Natural killer cell (primary cell): ENCODE measurements around the gene DGKH. TPM values are rescaled to one million over a fixed set of nuclear protein-coding genes. Genes with fewer than 3 reads are reported as not detected.

Experiments
- ATAC-seq, 3 donors: fragments of 150-1000 bp in 2 of 3; fragments of 200-7000 bp in 1 of 3; cut with Tn5 transposase; 1 replicate in 1 of 3; 2 replicates in 2 of 3; pipeline ENCODE4 v1.10.0; 2021; ENCODE audit warnings: mild to moderate bottlenecking in 2 of 3, moderate library complexity in 2 of 3
- DNase-seq, 2 donors: peaks; one replicate each; pipeline versions ENCODE4 v3.0.0 to v3.0.0-alpha.2; 2013 to 2021; ENCODE audit warnings: mixed read lengths in 1 of 2
- H3K27ac ChIP-seq: one replicate; pipeline ENCODE4 v1.5.1; 2013; ENCODE audit warnings: mild to moderate bottlenecking, low read length
- H3K27me3 ChIP-seq: one replicate; pipeline ENCODE4 v1.6.1; 2013; ENCODE audit warnings: low read length; ENCODE audit not compliant: control insufficient read depth, insufficient read depth
- H3K36me3 ChIP-seq: one replicate; pipeline ENCODE4 v1.6.1; 2013; ENCODE audit warnings: low read length; ENCODE audit not compliant: control insufficient read depth, insufficient read depth
- H3K4me1 ChIP-seq: one replicate; pipeline ENCODE4 v1.6.1; 2013; ENCODE audit warnings: low read length; ENCODE audit not compliant: control insufficient read depth, insufficient read depth
- H3K4me3 ChIP-seq: one replicate; pipeline ENCODE4 v1.5.1; 2013; ENCODE audit warnings: low read length
- H3K9me3 ChIP-seq: one replicate; pipeline ENCODE4 v1.6.1; 2013; ENCODE audit warnings: low read length; ENCODE audit not compliant: control insufficient read depth, insufficient read depth
- H3K27ac Mint-ChIP-seq, 2 donors: one replicate each; pipeline ENCODE4 v1.8.0; 2022; ENCODE audit warnings: mild to moderate bottlenecking in 2 of 2, mixed read lengths in 2 of 2, moderate library complexity in 1 of 2
- H3K27me3 Mint-ChIP-seq, 2 donors: one replicate each; pipeline ENCODE4 v1.8.0; 2022; ENCODE audit warnings: low read depth in 2 of 2, mixed read lengths in 2 of 2
- H3K36me3 Mint-ChIP-seq: one replicate; pipeline ENCODE4 v1.8.0; 2022; ENCODE audit warnings: mixed read lengths
- H3K4me1 Mint-ChIP-seq, 2 donors: one replicate each; pipeline ENCODE4 v1.8.0; 2022; ENCODE audit warnings: mixed read lengths in 2 of 2
- H3K4me3 Mint-ChIP-seq: one replicate; pipeline ENCODE4 v1.8.0; 2022; ENCODE audit warnings: mild to moderate bottlenecking, moderate library complexity, mixed read lengths
- H3K9me3 Mint-ChIP-seq, 2 donors: one replicate each; pipeline ENCODE4 v1.8.0; 2022; ENCODE audit warnings: mixed read lengths in 2 of 2
- WGBS: methylation state at CpG from one replicate; pipeline ENCODE4 v1.1.7; 2013; ENCODE audit warnings: missing lambda C conversion rate; ENCODE audit not compliant: insufficient coverage; 5-methylcytosine and 5-hydroxymethylcytosine counted together
- intact Hi-C: fragments of 100-400 bp; cut with micrococcal nuclease; formaldehyde crosslinking; loops from one replicate; pipeline ENCODE4 v1.14.2; 2022
- total RNA-seq, 4 donors: library from RNA; stranded (reverse); fragments of 120-200 nt in 1 of 4; gene quantifications; one replicate each; pipeline versions ENCODE4 v1.2.3 to v1.2.4, GENCODE V29; 2013 to 2022
- TF ChIP-seq, protein P1 (sequence below): fragments of 200-600 bp; IDR thresholded peaks from one replicate; pipeline ENCODE4 v1.8.0; 2022; ENCODE audit warnings: antibody characterized with exemption

The DGKH gene
- total RNA-seq, 3 donors from 2014 or later (not counting 1 experiment from before 2014, with no cell fraction given) = 1.1 to 3.4 (median 1.2) TPM

DNA sequence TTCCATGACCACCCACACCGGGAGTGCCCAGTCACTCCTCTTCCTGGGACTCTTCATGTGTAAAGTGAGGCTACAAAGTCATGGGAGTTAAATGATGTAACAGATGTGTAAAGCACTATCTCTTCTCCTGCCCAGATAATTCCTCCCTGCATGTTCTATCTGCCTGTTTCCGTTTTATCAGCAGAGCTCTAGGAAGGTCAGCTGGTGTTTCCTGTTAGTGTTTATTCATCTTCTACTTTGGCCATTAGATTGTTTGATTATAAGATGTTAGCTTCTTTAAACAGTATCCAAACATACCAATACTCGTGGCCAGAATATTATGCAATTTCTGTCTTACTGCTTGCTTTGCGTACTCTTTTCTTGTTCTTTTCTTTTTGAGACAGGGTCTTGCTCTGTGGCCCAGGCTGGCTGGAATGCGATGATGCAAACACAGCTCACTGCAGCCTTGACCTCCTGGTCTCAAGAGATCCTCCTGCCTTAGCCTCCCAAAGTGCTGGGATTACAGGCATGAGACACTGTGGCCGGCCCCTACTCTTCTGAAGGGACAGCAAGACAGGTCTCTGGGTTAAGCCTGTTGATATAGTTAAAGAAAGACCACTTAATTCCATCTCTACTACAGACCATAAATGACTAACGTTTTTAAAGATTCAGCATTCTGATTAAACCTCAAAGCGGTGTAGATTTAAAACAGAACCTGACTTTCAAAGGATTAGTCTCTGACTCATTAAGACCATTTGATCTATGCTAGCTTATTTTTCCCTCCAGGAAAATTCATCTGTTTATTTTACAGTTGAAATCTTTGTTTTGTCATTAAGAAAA lies 126.1 kb downstream of the DGKH start:
- Mint-ChIP-seq H3K9me3 (no peaks in the 10 kb centered on the region), H3K27ac (no peak overlapping the region), H3K4me3 (no peak overlapping the region), H3K27me3 (no peaks in the 10 kb centered on the region), H3K4me1 (no peaks in the 10 kb centered on the region), H3K36me3 (no peaks in the 10 kb centered on the region)
- Histone ChIP-seq H3K4me1 (no peaks in the 10 kb centered on the region), H3K36me3 (no peaks in the 10 kb centered on the region), H3K9me3 (no peaks in the 10 kb centered on the region), H3K27me3 (no peaks in the 10 kb centered on the region), H3K4me3 (no peak overlapping the region), H3K27ac (no peak overlapping the region)
- DNase-seq (no peak), ATAC-seq (no peak)
- 93% methylated on average over 5 of the region's 8 CpGs for WGBS
- intact Hi-C loops = no loop called here
- TF ChIP-seq, protein P1, sequence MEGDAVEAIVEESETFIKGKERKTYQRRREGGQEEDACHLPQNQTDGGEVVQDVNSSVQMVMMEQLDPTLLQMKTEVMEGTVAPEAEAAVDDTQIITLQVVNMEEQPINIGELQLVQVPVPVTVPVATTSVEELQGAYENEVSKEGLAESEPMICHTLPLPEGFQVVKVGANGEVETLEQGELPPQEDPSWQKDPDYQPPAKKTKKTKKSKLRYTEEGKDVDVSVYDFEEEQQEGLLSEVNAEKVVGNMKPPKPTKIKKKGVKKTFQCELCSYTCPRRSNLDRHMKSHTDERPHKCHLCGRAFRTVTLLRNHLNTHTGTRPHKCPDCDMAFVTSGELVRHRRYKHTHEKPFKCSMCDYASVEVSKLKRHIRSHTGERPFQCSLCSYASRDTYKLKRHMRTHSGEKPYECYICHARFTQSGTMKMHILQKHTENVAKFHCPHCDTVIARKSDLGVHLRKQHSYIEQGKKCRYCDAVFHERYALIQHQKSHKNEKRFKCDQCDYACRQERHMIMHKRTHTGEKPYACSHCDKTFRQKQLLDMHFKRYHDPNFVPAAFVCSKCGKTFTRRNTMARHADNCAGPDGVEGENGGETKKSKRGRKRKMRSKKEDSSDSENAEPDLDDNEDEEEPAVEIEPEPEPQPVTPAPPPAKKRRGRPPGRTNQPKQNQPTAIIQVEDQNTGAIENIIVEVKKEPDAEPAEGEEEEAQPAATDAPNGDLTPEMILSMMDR = no peak

DNA sequence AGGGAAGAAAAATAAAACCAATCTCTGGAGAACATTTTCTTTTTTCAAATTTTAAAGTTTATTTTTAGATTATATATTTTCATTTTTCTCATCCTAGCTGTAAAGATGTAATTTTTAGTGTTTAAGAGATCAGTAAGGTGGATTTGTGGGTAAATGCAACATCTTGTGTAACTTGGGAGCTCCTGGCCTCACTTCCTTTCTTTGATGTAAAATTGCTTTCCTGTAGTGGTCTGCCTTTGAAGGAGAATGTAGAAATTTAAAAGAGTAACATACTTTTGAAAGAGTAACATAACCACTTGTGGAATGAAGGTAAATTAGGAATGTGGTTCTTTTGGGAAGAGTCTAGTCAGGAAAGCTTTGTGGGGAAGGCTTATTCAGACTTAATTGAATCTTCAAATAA lies 127.8 kb downstream of the DGKH start:
- H3K36me3 Mint-ChIP-seq = no peaks in the 10 kb centered on the region
- H3K27me3 Mint-ChIP-seq = no peaks in the 10 kb centered on the region
- no peak overlapping the region for H3K4me3 ChIP-seq
- intact Hi-C loops = no loop called here
- H3K9me3 ChIP-seq = no peaks in the 10 kb centered on the region
- H3K27ac Mint-ChIP-seq = no peak overlapping the region
- DNase-seq (peak in 1 of 2 donors; percentile 9), ATAC-seq (no peak)
- no peak overlapping the region for H3K4me3 Mint-ChIP-seq
- no peaks in the 10 kb centered on the region for H3K36me3 ChIP-seq
- H3K27me3 ChIP-seq = no peaks in the 10 kb centered on the region
- no peaks in the 10 kb centered on the region for H3K4me1 ChIP-seq
- H3K4me1 Mint-ChIP-seq = no peaks in the 10 kb centered on the region
- TF ChIP-seq, protein P1 = no peak
- H3K27ac ChIP-seq = no peak overlapping the region
- H3K9me3 Mint-ChIP-seq = no peaks in the 10 kb centered on the region

DNA sequence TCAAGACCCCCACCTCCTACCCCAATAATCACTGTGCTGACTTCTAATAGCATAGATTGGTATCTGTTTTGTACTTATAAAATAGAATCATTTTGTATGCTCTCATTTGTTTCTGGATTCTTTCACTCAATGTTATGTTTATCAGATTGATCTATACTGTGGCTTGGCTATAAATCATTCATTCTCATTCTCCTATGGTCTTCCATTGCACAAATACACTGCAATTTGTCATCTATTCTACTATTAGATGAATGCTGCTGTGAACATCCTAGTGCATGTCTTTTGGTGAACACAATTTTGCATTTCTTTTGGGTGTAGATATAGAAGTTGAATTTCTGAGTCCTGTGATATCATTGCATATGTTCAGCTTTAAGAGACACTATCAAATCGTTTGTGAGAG lies 128.7 kb downstream of the DGKH start:
- no peaks in the 10 kb centered on the region for H3K36me3 ChIP-seq
- H3K4me3 ChIP-seq = no peak overlapping the region
- H3K27ac ChIP-seq = no peak overlapping the region
- no peaks in the 10 kb centered on the region for H3K27me3 ChIP-seq
- 100% methylated on average over 1 of the region's 1 CpG for WGBS
- no peak for DNase-seq
- H3K27me3 Mint-ChIP-seq = no peaks in the 10 kb centered on the region
- H3K9me3 ChIP-seq = no peaks in the 10 kb centered on the region
- H3K27ac Mint-ChIP-seq = no peak overlapping the region
- no peaks in the 10 kb centered on the region for H3K36me3 Mint-ChIP-seq
- intact Hi-C loops = no loop called here
- H3K9me3 Mint-ChIP-seq = no peaks in the 10 kb centered on the region
- H3K4me1 ChIP-seq = no peaks in the 10 kb centered on the region
- TF ChIP-seq, protein P1 = no peak
- H3K4me3 Mint-ChIP-seq = no peak overlapping the region
- no peaks in the 10 kb centered on the region for H3K4me1 Mint-ChIP-seq
- no peak for ATAC-seq
